Activated gamma-delta T cell treated with anti-CD3 and anti-CD28 coated beads, Interleukin-2, amount 50 U/mL, for 16 hours (primary cell): ENCODE results near the gene LRMDA.

ENCODE experiments used
- DNase-seq: peaks from one replicate; pipeline ENCODE4 v3.0.0-alpha.2; 2020; ENCODE audit warnings: low read depth

LRMDA gene

DNA sequence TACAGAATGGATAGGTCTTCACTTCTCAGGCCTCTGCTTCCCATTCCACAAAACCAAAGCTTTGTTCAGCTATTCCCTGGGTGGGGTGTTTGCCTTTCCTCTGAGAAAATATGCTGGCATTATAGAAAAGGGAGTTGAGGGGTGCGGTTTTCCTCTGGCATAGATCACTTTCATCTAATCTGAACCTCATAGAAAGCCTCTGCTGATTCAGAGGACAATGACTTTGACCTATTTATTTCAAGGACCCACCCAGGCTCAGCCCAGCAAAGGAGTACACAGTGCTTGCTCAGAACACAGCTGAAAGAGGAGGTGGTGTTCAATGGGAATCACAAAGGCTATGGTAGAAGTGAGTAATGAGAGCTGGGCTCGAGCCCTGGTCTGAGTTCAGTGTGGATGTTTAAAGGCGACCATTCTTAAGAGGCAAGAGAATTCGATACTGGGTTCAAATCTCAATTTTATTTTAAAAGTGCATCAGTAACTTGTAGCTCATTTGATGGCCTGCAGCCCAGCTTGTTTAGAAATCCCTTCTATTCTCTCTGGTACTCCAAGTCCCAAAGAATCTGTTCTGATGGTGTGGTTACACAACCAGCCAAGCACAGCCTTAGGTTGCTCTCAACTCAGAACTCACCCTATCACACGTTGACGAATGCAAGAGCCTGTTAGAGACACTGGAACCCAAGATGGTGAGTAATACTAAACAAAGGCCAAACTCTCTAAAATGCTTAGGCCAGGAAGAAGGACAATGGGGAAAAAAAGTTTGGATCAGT lies 1012.8 kb downstream of the LRMDA start:
- DNase-seq, result no peak

DNA sequence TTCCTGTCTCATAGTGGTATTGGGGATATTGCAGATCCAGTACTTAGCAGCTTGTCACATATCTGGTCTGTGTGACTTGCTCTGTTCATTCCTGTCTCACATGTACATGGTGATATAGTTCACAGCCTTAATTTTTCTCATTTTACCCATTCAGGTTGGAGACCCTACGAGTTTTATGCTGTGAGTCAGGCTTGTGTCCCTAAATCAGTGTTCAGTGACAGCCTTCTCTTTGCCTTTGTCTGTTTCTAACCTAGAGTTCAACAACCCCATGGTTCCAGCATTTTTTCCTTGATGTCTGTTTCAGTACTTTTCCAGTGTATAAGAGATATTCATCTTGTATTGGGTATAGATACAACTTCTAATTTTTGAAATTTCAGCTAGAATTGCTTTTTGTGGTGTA lies 1016.2 kb downstream of the LRMDA start:
- DNase-seq, result no peak

DNA sequence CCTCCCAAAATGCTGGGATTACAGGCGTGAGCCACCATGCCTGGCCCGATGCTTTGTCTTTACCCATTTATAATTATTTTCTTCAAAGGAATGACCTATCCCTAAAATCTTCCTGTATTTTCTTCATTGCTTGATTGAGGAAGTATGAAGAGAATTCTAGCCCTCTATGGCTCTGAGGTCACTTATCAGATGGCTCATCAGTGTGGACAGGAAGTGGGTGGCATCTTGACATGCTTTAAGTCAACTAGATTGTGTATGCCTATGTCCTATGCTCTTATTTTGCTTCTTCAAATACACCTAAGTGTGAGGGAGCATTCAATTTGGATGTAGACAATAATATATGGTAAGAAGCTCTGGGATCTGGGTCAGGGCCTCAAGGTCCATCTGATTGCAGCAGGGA lies 1020.5 kb downstream of the LRMDA start:
- DNase-seq, result no peak

DNA sequence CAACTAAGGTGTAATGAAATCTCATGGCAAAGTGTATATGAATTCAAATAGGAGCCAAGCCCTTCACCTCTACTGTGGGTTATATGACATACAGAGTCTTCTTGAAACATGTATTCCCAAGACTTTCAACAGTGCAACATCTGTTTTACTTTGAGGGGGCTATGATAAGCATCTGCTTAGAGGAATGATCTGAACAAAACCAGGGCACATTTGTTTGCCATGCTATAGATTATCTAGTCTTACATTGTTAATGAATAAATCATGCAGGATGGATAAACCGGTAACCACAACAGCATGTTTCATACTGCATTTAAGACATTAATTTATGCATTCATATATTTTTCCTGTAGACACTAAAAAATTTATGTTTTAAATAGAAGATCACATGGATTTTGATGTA lies 1021.9 kb downstream of the LRMDA start:
- no peak for DNase-seq

DNA sequence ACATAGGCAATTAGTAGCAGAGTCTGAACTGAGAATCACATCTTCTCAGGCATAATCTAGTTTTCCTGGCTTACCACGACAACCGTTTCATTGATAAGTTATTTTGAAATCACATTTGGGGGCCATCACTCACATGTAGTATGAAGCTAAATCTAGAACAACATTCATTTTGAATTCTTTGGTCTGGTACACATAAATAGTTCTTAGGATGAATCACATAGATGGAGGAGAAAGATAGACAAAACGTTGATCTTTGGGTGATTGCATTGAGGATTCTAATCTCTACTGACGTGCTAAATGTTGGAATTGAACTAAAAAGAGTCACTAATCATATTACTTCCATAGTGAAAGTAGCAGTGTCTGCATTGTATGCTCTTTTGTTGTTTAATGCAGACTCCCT lies 1022.6 kb downstream of the LRMDA start:
- DNase-seq, result no peak

DNA sequence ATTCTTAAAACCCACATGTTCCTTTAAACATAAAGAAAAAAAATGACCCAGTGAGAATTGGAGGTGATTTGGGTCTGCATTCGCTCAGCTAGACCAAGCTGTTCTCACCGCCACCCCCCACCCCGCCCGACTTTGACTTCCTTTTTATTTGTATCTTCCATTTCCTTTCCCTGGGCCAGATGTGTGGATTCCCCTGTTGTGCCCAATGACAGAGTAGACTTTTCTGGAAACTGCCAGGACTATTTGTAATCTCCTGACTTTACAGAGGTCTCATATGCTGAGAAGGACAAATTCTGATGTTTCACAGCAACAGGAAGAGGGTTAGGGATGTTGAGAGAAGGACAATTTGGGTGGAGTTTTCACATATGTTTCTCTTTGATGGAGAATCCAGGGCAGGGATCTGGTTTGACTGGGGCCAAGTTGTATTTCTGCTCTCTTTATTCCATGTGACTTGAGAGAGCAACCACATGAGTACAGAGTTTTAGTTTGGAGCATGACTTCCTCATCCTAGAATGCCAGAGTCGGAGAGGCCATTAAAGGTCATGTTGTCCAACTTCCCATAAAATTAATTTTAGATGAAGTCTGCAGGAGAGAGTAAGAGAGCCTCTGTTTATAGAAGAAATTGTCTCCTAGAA lies 1023.2 kb downstream of the LRMDA start:
- DNase-seq, result no peak

DNA sequence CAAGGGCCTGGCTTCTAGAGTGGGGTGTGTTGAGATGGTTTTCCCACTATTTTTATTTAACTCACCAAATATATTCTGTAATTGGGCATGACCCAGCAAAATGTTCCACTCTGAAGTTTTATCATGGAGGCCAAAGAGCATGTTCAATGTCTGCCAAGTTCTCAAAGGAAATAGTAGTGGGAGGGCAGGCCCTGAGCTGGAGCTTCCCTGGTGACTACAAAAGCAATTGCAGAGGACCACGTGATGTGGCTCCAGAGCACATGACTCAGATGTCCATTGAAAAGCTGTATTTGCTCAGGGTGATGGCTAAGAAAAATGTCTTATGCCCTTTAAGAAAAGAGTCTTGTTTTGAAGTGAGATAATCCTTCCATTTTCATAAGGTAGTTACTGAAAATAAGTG lies 1024.8 kb downstream of the LRMDA start:
- no peak for DNase-seq

DNA sequence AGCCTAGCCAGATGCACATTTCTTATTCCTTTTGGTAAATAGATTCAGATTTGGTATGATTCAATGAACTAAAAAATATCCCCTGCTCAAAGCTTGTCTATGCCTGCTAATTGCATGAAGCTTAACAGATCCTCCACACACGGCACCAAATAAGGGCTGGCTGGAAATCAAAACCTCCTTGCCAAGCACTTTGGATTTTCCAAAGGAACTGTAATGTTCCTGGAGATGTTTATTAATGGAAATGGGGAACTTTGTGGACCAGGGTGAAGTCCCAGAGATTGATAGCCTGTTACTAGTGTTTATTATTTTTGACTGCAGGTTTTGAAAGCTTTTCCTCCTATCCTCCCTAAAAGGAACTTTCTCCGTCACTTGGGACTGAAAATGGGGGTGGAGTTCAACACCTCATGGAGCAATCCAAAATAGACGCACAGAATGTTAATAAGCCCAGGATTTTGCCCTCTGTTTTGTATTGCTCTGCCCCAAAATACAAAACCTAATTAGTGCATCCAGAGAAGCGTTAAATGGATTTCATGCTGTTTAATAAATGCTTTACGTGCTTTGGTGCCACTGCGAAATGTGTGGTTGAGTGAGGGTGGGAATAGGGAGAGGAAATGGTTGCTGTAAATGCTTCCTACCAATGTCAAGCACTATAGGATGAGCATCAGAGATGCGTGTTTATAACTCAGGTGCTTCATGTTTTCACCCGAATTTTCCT lies 1027.7 kb downstream of the LRMDA start:
- DNase-seq, result no peak

DNA sequence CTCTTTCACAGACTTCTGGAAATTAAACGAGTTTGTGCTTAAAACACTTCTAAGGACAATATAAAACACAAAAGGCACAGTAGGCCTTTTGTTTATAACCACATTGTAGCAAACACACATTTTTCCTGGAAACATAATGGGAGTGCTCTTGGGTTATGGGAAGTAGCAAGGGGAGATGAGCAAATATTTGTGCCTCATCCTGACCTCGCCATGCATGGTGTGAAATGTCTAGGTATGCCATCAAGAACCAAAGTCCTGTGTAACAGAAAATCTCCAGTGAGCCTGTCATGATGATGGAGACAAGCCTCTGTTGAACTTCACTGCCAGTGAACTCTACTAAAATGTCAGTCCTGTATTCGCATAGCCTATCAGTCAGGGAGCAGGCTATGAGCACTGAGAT lies 1029.6 kb downstream of the LRMDA start:
- no peak for DNase-seq

DNA sequence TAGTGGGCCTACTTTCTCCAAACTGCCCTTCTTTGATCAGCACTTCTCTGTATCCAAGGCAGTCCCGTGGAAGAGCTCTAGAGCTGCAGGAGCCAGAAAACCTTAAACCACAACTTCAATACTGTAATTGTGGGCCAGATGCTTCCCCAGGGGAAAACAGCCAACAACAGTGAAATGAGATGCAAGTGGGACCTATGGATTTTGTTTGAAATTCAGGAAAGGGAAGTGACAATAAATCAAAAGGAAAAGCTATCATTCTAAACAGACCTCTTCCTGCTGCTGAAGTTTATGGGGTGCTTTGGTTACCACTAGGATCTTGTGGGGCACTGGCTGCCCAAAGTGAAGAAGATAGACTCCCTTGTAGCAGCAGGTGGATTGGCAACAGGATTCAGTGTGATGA lies 1031.7 kb downstream of the LRMDA start:
- DNase-seq, result no peak

DNA sequence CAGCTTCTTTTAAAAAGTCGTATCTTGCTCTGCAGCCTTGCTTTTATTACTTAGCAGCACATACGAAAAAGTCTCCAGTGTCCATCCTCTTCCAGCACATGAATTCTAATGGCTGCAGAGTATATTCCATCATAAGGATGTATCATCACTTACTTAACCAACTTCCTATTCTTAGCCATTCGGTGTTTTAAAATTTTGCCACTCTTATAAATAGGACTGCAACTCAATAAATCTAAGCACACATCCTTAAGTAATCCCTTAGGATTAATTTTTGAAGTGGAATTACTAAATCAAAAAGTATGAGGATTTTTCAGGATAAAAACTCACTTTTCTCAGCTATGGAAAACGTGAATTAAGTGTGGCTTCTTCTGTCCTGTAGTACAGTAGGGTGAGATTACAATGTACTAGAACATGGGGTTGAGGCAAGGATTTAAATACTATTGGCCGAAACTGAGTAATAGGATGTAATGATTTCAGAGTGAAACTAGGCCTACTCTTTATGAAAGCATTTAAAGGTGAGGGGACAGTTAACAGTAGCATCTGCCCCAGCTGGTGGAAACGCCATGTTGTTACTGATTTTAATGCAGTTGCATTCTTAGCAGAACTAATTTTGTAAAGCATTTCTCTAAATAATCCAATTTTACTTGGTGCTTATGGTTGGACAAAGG lies 1035.5 kb downstream of the LRMDA start:
- DNase-seq, result no peak

DNA sequence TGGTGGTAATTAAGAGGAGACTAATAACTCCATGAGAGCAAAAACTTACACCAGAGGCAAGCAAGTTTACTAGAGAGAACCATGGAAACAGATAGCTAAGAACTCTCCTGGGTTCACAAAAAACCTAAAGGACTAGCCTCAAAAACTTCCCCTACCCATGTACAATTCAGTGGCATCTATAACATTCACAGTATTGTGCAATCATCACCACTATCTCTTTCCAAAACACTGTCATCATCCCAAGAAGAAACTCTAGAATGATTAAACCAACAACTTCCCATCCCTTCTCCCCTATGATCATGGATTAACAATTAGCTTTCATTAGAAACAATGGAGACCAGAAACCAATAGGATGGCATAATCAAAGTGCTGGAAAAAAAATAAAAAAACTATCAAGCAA lies 1038.3 kb downstream of the LRMDA start:
- DNase-seq, result no peak

DNA sequence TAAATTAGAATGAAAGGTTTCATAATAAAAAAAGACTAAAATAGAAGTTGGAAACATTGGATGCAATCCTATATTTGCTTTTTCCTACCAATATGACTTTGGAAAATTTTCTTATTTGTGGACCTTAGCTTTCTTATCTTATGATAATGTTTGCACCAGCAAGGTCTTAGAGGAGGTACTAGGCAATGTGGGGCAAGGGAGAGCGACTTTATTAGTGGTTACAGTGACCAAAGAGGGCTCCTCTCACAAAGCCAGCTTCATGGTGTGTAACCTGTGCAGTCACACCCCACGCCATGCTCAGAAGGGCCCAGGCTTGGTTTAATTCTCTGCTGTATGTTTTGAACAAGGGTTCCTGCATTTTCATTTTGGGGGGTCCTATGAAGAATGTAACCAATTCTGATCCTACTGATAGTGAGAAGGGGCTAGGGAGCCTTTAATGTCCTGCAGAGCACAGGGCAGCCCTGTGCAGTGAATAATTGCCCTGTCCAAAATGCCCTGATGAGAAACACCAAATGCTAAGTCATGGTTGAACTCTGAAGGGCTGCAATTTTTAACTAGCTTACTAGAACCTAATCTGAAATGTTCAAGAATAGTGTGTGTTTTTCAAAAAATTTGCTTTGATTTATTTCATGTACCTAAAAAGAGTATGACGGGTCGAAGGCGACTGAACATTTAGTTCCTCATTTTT lies 1047.8 kb downstream of the LRMDA start:
- no peak for DNase-seq

DNA sequence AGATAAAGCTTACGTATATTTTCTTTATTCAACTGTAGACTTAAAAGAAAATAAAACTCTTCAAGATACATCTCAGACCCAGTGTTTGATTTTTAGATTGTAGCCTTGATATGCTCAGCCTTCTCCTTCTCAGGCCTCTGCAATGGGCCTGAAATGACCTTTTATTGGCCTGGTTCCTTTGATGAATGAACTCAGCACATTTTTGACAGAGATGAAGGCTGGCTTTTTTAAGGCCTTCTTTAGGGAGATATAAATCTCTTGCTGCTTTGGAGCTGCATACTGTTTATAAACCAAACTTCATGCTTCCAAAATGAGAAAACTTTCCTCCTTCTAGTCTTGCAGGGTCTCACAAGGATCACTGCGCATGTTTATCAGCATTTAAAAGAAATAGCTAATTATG lies 1049.8 kb downstream of the LRMDA start:
- no peak for DNase-seq

DNA sequence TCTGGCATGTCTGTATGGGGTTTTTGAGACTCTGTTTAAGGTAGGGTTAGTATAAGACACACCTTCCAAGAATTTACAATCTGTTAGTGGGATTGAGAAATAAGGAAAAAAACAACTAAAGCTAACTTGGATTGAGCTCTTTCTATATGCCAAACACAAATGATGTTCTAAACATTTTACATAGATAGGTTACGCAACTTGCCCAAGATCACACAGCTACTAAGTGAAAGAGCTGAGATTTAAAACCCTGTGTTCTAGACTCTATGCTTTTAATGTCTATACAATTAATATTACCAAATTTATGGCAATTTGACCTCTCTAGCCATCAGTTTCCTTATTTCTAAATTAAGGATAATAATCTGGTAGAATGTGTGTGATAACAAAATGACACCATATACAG lies 1056.2 kb downstream of the LRMDA start:
- DNase-seq, result no peak

DNA sequence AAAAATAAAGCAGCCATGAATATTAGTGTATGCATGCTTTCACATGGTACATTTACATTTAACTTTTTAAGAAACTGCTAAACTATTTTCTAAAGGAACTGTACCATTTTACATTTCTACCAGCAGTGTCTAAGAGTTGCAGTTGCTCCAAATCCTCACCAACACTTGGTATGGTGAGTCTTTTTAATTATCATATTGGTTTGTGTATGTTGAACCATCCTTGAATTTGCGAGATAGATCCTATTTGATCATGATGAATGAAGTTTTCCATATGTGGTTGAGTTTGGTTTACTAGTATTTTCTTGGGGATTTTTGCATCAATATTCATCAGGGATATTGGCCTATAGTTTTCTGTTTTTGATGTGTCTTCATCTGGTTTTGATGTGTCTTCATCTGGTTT lies 1057.2 kb downstream of the LRMDA start:
- DNase-seq, result no peak

DNA sequence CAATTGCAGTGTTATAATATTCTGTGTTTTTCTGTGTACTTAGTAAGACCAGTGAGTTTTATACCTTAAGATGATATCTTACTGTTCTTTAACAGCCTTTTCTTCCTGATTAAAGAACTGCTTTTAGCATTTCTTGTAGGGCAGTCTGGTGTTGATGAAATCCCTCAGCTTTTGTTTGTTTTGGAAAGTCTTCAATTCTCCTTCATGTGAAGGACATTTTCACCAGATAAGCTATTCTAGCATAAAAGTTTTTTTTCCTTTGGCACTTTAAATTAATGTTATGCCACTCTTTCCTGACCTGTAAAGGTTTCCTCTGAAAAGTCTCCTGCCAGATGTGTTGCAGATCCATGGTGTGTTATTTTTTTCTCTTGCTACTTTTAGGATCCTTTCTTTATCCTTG lies 1059.8 kb downstream of the LRMDA start:
- DNase-seq, result no peak

DNA sequence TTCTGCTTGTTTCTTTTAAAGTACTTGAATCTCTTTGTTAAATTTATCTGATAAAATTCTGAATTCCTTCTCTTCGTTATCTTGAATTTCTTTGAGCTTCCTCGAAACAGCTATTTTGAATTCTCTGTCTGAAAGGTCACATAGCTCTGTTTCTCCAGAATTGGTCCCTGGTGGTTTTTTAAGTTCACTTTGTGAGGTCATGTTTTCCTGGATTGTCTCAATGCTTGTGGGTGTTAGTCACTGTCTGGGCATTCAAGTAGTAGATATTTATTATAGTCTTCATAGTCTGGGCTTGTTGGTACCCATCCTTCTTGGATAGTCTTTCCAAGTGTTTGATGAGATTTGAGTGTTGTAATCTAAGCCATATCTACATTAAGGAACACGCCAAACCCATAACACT lies 1060.6 kb downstream of the LRMDA start:
- DNase-seq, result no peak

DNA sequence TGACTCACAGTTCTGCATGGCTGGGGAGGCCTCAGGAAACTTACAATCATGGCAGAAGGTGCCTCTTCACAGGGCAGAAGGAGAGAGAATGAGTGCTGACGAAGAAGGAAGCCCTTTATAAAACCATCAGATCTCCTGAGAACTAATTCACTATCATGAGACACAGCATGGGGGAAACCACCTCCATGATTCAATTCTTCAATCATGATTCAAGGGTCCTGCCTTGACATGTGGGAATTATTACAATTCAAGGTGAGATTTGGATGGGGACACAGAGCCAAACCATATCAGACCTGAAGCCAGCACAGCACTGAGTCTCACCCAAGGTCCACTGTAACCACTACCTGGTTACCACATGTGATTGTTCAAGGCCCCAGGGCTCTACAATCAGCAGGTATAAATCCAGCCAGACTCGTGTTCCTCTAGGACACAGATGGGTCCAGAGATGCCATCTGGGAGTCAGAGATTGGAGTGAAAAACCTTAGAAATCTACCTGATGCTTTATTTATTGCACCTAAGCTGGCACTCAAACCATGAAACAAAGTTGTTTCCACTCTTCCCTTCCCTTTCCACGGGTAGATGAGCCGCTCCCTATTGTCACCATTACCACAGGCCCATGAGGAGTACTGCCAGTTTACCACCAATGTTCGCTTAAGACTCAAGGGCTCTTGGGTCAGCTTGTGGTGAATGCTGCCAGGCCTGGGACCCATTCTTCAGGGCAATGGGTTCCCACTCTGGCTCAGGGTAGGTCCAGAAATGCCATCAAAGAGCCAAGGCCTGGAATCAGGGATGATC lies 1061.5 kb downstream of the LRMDA start:
- no peak for DNase-seq

DNA sequence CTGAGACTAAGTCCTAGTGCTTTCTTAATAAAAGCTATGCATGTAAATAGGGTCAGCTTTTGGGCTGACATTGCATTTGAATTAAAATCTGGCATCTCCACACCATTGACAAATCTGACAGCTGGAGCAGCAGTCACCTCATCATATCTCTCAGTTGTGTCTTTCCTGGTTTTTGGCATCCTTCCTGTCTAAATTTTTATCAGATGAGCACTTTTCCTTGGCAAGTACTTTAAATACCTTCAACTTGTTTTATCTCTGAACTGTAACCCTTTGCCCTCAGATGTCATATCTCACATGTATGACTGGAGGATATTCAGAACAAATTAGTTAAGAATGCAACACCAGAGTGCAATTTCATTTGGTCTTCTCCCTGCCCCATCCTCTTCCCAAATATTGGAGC lies 1066.2 kb downstream of the LRMDA start:
- no peak for DNase-seq

DNA sequence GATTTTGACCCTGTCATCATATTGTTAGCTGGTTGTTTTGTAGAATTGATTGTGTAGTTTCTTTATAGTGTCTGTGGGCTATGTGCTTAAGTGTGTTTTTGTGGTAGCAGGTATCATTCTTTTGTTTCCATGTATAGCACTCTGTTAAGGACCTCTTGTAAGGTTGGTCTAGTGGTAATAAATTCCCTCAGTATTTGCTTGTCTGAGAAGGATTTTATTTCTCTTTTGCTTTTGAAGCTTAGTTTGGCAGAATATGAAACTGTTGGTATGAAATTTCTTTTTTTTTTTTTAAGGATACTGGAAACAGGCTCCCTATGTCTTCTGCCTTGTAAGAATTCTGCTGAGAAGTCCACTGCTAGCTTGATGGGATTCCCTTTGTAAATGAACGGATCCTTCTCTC lies 1073.4 kb downstream of the LRMDA start:
- DNase-seq, result no peak
